22Rv1 (cell line): ENCODE data around the gene FBXW5.

Source experiments
- CTCF ChIP-seq: fragments of 450-650 bp; IDR thresholded peaks from 2 replicates; pipeline ENCODE4 v1.5.1; 2017; ENCODE audit warnings: mild to moderate bottlenecking
- ZFX ChIP-seq: fragments of 450-650 bp; IDR thresholded peaks from 2 replicates; pipeline ENCODE4 v1.6.1; 2017; ENCODE audit warnings: antibody characterized with exemption, borderline replicate concordance

DNA sequence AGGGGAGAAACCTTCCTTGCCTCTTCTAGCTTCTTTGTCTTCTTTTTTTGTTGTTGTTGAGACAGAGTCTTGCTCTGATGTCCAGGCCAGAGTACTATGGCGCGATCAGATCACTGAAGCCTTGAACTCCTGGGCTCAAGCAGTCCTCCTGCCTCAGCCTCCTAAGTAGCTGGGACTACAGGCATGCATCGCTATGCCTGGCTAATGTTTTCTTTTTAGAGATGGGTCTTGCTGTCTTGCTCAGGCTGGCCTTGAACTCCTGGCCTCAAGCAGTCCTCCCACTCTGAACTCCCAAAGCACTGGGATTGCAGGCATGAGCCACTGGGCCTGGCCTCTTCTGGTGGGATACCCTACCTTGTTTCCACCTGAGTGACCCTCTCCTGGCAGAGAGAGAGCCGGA lies 44.3 kb upstream of the FBXW5 start:
- TF ChIP-seq CTCF (no peak), ZFX (no peak)
